Left lung (tissue), 10 donors: ENCODE data around the gene CLIC6. TPM values are rescaled to one million over a fixed set of nuclear protein-coding genes. Genes with fewer than 3 reads are reported as not detected.

Experiments used
- ATAC-seq: fragments of 200-7000 bp; cut with Tn5 transposase; one replicate; pipeline ENCODE4 v1.9.1; 2020; ENCODE audit warnings: moderate library complexity
- DNase-seq, 4 donors: peaks; one replicate each; pipeline ENCODE4 v3.0.0-alpha.2; 2013 to 2020
- H3K27ac ChIP-seq, 2 donors: fragments of 200-600 bp; sonication (generic) in 1 of 2; one replicate each; pipeline versions ENCODE4 v1.5.0 to v1.8.0; 2020 to 2021
- H3K27me3 ChIP-seq, 2 donors: fragments of 200-600 bp; sonication (generic) in 1 of 2; one replicate each; pipeline versions ENCODE4 v1.5.0 to v1.8.0; 2020 to 2021
- H3K36me3 ChIP-seq, 2 donors: fragments of 200-600 bp; sonication (generic) in 1 of 2; one replicate each; pipeline versions ENCODE4 v1.5.0 to v1.8.0; 2020 to 2021
- H3K4me1 ChIP-seq, 2 donors: fragments of 200-600 bp; one replicate each; pipeline ENCODE4 v1.8.0; 2021
- H3K4me3 ChIP-seq, 2 donors: fragments of 200-600 bp; sonication (generic) in 1 of 2; one replicate each; pipeline versions ENCODE4 v1.5.0 to v1.8.0; 2020 to 2021; ENCODE audit warnings: mild to moderate bottlenecking in 1 of 2
- H3K9me3 ChIP-seq, 2 donors: fragments of 200-600 bp; sonication (generic) in 1 of 2; one replicate each; pipeline versions ENCODE4 v1.5.0 to v1.8.0; 2020 to 2021
- intact Hi-C, 2 donors: fragments of 100-400 bp; cut with DNase I; formaldehyde crosslinking; loops; one replicate each; pipeline versions ENCODE4 v1.11.2 to v1.14.2; 2022
- polyA plus RNA-seq, 6 donors: library from polyadenylated mRNA; unstranded; fragments of 120-200 nt; gene quantifications; one replicate each; pipeline ENCODE4 v1.2.1, GENCODE V29; 2013; ENCODE audit not compliant: insufficient read length in 6 of 6
- total RNA-seq, 2 donors: library from RNA; stranded (reverse); fragmentation: NEBNext Ultra II Directional; extraction: Animal tissue kit (Norgen Biotek cat#: 25700); gene quantifications; one replicate each; pipeline ENCODE4 v1.2.1, GENCODE V29; 2021
- TF ChIP-seq, protein P1 (sequence below), 2 donors: fragments of 200-600 bp; sonication (generic) in 1 of 2; IDR thresholded peaks; one replicate each; pipeline versions ENCODE4 v1.5.0 to v1.8.0; 2021; ENCODE audit warnings: antibody characterized with exemption in 2 of 2
- donor health status: DM: no; HTN: yes; CAD: no.
- donor health status: DM: no; HTN: no; CAD: no.

Gene CLIC6
- total and polyA plus RNA-seq, 8 donors, result 21.0 to 56.7 (median 41.4) TPM

DNA sequence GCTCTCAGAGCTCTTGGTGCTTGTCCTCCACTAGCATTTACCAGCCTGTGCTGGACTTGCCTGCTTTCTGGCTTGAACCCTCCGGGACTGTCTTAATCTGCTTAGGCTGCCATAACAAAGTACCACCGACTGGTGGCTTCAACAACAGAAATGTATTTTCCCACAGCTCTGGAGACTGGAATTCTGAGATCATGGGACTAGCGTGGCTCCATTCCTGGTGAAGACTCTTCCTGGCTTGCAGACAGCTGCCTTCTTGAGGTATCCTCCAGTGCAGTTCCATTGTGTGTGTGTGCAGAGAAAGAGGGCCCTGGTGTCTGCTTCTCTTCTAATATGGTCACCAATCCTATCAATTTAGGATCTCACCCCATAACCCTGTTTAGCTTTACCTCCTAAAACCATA, 31.8 kb upstream of the CLIC6 start:
- no peak for ATAC-seq
- Histone ChIP-seq H3K27ac (no peak overlapping the region), H3K27me3 (no peaks in the 10 kb centered on the region), H3K36me3 (no peaks in the 10 kb centered on the region), H3K4me1 (peaks cover 0 to 9% of the 10 kb centered on the region in 2 donors), H3K9me3 (no peaks in the 10 kb centered on the region), H3K4me3 (no peak overlapping the region)
- intact Hi-C loops, result no loop called here
- TF ChIP-seq, protein P1, sequence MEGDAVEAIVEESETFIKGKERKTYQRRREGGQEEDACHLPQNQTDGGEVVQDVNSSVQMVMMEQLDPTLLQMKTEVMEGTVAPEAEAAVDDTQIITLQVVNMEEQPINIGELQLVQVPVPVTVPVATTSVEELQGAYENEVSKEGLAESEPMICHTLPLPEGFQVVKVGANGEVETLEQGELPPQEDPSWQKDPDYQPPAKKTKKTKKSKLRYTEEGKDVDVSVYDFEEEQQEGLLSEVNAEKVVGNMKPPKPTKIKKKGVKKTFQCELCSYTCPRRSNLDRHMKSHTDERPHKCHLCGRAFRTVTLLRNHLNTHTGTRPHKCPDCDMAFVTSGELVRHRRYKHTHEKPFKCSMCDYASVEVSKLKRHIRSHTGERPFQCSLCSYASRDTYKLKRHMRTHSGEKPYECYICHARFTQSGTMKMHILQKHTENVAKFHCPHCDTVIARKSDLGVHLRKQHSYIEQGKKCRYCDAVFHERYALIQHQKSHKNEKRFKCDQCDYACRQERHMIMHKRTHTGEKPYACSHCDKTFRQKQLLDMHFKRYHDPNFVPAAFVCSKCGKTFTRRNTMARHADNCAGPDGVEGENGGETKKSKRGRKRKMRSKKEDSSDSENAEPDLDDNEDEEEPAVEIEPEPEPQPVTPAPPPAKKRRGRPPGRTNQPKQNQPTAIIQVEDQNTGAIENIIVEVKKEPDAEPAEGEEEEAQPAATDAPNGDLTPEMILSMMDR (IDR thresholded peaks at IDR 0.05), result no peak
- no peak for DNase-seq

GRCh38 chr21:34639250-34639649, 29.5 kb upstream of the CLIC6 start:
- no peak for DNase-seq
- ATAC-seq, result no peak
- Histone ChIP-seq H3K36me3 (no peaks in the 10 kb centered on the region), H3K4me3 (no peak overlapping the region), H3K9me3 (no peaks in the 10 kb centered on the region), H3K27me3 (no peaks in the 10 kb centered on the region), H3K27ac (no peak overlapping the region), H3K4me1 (peaks cover 0 to 9% of the 10 kb centered on the region in 2 donors)
- intact Hi-C loops, result no loop called here
- TF ChIP-seq, protein P1 (IDR thresholded peaks at IDR 0.05), result no peak

- Histone ChIP-seq H3K27me3 (no peaks in the 10 kb centered on the region), H3K4me3 (peak overlapping the region in 1 of 2 donors; percentile 4), H3K27ac (no peak overlapping the region), H3K36me3 (no peaks in the 10 kb centered on the region), H3K4me1 (peaks cover 0 to 9% of the 10 kb centered on the region in 2 donors), H3K9me3 (no peaks in the 10 kb centered on the region)
- DNase-seq (no peak), ATAC-seq (peak; percentile 34)
- intact Hi-C loops, result no loop called here
- TF ChIP-seq, protein P1 (IDR thresholded peaks at IDR 0.05), result no peak
These were observed 28.7 kb upstream of the CLIC6 start for GRCh38 chr21:34639882-34640788.

GRCh38 chr21:34640858-34641257, 27.9 kb upstream of the CLIC6 start:
- Histone ChIP-seq H3K4me3 (no peak overlapping the region), H3K27me3 (no peaks in the 10 kb centered on the region), H3K4me1 (peaks cover 0 to 9% of the 10 kb centered on the region in 2 donors), H3K36me3 (no peaks in the 10 kb centered on the region), H3K9me3 (no peaks in the 10 kb centered on the region), H3K27ac (no peak overlapping the region)
- ATAC-seq, result peak; percentile 41
- DNase-seq, result no peak
- intact Hi-C loops, result no loop called here
- TF ChIP-seq, protein P1 (IDR thresholded peaks at IDR 0.05), result no peak

- no peak for DNase-seq
- Histone ChIP-seq H3K9me3 (no peaks in the 10 kb centered on the region), H3K4me3 (no peak overlapping the region), H3K4me1 (peaks cover 0 to 9% of the 10 kb centered on the region in 2 donors), H3K27me3 (no peaks in the 10 kb centered on the region), H3K27ac (no peak overlapping the region), H3K36me3 (no peaks in the 10 kb centered on the region)
- ATAC-seq, result no peak
- intact Hi-C loops, result no loop called here
- TF ChIP-seq, protein P1 (IDR thresholded peaks at IDR 0.05), result no peak
These were observed 26.4 kb upstream of the CLIC6 start for GRCh38 chr21:34642211-34643075.
